ENCODE results near the gene MBOAT7.
"Not testable (repeated sequence)": the region's sequence is repeated elsewhere in the genome, so short reads cannot be mapped to it uniquely, and the experiment has no call there.

Gene MBOAT7, protein sequence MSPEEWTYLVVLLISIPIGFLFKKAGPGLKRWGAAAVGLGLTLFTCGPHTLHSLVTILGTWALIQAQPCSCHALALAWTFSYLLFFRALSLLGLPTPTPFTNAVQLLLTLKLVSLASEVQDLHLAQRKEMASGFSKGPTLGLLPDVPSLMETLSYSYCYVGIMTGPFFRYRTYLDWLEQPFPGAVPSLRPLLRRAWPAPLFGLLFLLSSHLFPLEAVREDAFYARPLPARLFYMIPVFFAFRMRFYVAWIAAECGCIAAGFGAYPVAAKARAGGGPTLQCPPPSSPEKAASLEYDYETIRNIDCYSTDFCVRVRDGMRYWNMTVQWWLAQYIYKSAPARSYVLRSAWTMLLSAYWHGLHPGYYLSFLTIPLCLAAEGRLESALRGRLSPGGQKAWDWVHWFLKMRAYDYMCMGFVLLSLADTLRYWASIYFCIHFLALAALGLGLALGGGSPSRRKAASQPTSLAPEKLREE

DNA sequence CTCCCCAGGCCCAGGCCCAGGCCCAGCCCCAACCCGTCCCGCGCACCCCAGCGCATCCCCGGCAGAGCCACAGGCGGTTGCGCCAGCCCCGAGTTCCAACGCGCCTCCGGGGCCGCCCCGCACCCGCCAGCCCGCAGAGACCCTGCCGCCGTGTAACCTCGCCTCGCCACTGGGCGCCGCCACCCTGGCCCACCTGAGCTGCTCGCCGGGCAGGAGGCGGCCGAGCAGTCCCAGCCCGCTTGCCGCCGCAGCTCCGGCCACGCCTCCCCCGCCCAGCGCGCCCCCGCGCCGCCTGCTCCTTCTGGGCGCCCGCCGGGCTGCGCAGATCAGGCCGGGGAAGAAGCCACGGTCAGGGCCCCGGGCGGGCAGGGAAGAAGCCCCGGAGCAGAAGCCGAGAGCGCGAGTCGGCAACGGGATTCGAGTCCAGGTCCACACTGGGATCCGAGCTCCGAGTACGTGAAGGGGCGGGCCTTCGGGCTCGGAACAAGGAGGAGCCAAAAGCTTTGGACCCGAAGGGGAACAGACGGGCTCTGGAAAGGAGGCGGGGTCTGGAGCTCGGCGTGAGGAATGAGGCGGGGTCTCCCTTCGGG, at the start of gene MBOAT7:
TSS of gene MBOAT7 (minus strand) at position 436 of the 590 bp plus-strand sequence. CDS start 1,072 bp downstream, outside the sequence.
- DNase-seq (ENCODE audit: low read depth in 3 of 3), result no peak

DNA sequence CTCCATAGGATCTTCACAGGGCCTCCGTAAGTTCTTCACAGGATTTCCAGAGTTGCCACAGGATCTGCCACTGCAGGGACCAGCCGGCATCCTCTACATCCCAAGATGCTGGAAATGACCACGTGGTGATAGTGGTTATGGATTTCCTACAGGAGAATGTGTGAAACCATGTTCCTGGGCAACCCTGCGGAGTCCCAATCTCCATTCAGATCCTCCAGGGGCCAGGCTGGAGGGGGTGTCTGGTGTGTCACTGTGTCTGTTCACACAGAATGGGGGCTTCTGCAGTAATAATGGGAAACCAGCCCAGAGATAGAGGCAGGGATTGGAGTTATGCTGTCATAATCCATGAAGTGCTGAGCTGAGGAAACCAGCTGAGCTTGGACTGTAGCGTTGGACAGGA, 44.6 kb upstream of the MBOAT7 start:
- DNase-seq (ENCODE audit: low read depth in 3 of 3), result no peak

DNA sequence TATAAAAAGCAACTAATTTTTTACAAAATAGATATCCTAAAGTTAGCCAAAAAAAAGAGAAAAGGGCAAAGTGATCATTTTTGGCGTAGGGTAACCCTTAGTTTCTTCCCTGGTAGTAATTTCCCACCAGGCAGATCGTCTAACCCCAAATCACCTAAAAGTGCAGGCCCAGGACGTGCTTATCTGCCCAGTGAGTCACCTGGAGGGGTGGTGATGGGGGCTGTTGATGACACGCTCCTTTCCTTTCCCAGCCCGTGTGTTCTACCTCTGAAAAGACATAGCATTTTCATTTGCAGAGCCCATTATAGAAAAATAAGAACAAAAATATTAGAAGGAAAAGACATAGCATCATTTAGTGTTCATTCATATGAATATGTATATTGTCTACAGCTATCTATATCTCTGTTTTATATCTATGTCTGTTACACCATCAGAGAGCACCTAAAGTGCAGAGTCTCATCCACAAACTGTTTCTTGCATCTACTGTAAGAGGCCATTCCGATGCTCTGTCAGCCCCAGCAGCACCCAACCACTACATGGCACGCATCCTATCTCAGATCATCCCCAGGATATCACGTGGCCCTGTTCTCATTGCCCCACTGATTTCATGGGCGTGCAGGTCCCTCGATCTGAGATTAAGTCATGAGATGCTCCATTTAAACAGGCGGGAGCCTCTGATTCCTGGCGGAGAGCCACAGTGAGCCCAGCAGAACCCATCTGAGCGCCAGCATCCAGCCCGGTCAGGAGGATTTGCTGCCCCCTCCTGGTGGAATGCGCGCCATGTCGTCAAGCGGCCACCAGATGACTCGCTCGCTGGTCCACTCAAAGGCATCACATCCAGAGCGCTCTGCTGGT, 41.9 kb upstream of the MBOAT7 start:
- peak; percentile 75 to 87 (median 81) for DNase-seq (ENCODE audit: low read depth in 3 of 3)

DNA sequence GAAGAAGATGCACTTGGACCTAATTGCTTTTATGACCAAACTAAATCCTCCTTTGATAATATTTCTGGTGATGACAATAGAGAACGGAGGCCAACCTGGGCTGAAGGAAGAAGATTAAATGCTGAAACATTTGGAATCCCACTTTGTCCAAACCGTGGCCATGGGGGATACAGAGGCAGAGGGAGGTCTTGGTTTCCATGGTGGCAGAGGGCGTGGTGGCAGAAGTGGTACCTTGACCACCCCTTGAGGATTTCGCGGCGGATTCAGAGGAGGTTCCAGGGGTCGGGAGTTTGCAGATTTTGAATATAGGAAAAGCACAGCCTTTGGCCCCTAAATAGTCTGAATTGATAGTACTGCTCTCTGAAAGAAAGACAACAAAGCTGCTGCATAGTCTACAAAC, 40.7 kb upstream of the MBOAT7 start:
- no peak for DNase-seq (ENCODE audit: low read depth in 3 of 3)

DNA sequence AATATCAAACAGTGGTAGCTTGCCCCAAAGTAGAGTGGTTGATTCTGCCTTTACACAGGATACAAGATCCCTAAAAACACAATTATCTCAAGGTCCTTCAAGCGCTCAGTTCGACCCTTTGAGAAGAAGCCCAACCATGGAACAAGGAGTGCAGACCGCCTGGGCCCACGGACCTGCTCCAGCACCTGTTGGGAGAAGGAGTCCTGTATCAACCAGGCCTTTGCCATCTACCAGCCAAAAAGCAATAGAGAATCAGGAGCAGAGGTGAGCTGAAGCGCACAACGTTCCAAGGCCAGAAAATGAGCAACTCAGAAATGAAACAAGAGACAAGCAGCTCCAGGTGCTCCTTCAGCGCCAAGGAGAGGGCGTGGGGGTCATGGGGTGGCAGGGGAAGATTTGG, 39.8 kb upstream of the MBOAT7 start:
- no peak for DNase-seq (ENCODE audit: low read depth in 3 of 3)

DNA sequence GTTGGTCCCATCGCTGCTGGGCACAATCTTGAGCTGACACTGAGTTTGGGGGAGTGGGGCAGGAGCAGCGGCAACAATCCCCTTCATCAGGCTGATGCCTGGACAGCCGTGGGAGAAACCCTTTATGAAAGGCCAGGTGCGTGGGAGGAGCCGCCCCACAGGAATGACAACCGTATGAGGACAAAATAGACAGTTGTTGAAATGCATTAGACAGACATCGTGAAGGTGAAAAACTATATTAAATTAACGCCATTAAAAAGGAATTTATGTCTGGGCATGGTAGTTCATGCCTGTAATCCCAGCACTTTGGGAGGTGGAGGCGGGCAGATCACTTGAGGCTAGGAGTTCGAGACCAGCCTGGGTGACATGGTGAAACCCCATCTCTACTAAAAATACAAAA, 35.2 kb upstream of the MBOAT7 start:
- not testable (repeated sequence) for DNase-seq (ENCODE audit: low read depth in 3 of 3)

DNA sequence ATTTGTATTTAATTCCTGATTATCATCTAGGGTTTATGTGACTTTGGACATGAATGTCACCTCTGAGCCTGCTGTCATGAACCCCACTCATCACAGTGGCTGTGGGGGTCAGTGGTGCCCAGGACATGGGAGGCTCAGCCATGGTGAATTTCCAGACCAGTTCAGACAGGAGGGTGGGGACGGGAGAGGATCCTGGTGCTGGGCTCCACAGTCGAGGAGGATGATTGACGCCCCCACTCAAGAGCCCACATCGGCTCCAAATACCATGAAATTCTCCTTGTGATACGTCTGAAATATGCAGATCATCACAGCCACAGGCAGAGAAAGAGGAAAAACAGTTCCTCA, 34.5 kb upstream of the MBOAT7 start:
- not testable (repeated sequence) for DNase-seq (ENCODE audit: low read depth in 3 of 3)

DNA sequence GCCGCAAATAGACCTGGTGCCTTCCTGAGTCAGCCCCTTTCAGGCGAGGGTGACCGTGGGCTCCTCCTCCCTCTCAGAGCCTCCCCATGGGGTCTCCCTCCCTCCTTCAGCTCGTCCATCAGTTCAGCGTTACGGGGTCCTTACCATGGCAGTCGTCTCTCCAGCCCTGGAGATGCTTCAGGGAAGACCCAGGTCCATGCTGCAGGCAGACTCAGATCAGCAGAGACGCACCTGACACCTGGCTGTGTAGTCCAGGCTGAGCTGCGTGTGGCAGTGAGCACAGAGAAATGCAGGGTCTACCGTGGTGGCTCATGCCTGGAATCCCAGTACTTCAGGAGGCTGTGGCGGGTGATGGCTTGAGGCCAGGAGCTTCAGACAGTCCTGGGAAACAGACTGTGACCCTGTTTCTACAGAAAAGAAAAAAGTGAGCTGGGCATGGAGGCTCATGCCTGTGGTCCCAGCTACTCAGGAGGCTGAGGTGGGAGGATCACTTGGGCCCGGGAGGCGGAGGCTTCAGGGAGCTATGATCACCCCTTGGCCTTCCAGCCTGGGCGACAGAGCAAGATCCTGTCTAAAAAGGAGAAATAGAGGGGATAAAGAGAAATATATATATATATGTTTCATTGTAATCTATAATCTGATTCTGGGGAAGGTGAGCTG, 34.0 kb upstream of the MBOAT7 start:
- not testable (repeated sequence) for DNase-seq (ENCODE audit: low read depth in 3 of 3)

DNA sequence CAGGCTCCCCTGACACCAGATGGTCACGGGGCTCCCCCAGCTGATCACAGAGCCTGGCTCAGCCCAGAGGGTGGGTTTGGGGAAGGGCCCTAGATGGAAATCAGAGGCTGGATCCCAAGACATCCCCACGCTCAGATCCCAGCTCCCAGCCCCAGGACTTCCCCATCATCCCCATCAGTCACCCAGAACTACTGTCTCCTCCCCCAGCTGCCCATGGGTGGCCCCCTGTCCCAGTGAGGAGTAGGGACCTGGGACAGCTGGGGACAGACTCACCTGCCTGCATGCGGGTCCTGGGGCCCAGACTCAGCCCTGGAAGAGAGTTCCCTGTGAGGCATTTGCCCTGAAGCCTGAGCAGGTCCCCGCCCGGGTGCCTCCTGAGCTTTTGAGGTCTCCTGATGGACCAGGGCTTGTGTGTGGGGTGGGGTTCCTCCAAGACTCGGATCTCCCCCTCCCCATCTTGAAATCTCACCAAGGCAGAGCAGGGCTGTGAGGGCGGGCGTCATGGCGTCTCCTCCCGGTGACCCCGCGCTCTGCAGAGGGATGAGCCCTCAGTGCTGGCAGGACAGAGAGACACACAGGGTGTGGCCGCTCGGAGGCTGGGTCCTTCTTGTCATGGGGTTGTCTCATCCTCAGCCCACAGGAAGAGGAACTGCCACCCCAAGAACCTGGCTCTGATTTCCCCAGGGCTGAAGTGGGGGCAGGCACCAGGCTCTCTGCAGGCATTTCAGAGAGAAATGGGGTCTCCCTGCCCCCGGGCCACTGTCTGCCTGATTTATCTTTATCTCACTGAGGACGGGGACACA, 33.3 kb upstream of the MBOAT7 start, which contains the start of gene LILRB3:
TSS of gene LILRB3 (minus strand) at position 534 of the 803 bp plus-strand sequence. CDS start at position 503, 31 bp downstream.
- not testable (repeated sequence) for DNase-seq (ENCODE audit: low read depth in 3 of 3)

DNA sequence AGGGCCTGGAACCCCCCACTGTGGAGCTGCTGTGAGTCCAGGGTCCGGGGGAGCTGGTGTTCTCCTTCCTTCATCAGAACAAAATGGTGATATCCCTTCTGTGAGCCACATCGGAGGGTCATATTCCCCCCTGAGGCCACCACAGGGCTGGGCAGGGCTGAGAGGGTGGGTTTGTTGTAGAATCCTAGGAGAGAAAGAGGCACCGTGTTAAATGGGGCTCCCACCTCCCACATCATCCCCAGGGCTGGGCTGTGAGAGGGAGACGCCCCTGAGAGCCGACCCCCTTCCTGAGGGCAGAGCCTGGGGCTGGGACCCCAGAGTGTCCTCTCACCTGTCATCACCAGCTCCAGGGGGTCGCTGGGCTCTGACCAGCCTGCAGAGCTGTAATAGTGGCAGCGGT, 32.6 kb upstream of the MBOAT7 start:
- DNase-seq (ENCODE audit: low read depth in 3 of 3), result not testable (repeated sequence)

DNA sequence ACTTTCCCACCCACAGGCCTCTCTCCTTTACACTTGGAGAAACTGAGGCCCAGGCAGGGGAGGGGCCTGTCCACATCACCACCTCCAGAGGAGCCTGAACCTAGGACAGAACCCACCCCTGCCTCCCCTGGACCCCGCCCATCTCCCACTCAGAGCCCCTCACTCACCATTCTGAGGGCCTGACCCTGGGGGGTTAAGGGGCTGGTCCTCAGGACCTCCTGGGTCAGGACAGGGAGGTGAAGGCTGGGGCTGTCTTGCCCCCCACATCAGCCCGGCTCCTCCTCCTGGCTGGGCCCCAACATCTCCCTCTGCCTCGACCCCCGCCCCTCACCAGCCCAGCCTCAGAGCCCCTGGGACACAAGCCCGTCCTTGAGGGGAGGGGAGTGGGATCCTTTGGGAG, 30.3 kb upstream of the MBOAT7 start:
- not testable (repeated sequence) for DNase-seq (ENCODE audit: low read depth in 3 of 3)

DNA sequence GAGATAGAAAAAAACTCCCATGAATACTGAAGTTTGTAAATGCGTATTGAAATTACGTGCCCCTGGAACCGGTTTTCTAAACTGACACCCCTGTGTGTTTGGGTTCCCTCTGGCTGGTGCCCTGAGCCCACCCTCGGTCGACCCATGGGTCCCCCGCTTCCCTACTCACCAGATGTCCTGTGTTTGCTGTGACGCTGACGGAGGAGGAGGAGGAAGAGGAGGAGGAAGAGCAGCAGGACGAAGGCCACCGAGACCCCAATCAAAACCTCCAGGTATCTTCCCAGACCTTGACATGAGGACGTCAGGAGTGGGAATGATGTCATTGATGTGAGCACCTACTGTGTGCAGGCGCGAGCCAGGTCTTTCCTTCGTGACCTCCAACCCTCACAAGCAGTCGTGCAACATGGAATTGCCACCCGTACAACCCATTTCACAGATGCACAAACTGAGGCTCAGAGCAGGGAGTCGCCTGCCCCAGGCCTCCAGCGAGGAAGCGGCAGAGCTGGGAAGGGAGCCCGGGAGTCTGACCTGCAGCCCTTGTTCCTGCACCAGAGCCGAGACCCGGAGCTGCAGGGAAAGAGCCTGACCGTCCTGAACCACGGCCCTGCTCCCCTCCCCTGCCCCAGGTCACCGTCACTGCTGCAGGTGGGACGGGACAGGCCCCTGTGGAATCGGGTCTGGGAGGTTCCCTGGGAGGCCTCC, 29.7 kb upstream of the MBOAT7 start:
- no peak for DNase-seq (ENCODE audit: low read depth in 3 of 3)

DNA sequence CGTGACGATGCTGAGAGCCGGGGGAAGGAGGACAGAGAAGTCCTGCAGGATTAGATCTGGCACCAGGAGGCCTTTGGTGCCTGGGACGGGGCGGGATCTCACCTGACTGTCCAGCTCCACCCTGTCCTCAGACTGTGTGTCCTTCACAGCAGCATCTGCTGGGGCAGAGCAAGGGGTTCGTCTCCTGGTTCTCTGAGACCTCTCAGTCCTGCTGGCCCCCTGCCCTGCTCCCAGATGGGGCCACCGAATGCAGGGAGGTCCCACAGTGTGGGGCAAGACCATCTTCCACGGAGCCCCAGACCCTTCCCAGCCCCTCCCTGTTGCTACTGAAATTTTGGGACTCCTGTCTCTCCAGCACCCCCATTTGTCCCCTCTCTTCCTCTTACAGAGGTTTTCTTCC, 28.9 kb upstream of the MBOAT7 start:
- no peak for DNase-seq (ENCODE audit: low read depth in 3 of 3)

DNA sequence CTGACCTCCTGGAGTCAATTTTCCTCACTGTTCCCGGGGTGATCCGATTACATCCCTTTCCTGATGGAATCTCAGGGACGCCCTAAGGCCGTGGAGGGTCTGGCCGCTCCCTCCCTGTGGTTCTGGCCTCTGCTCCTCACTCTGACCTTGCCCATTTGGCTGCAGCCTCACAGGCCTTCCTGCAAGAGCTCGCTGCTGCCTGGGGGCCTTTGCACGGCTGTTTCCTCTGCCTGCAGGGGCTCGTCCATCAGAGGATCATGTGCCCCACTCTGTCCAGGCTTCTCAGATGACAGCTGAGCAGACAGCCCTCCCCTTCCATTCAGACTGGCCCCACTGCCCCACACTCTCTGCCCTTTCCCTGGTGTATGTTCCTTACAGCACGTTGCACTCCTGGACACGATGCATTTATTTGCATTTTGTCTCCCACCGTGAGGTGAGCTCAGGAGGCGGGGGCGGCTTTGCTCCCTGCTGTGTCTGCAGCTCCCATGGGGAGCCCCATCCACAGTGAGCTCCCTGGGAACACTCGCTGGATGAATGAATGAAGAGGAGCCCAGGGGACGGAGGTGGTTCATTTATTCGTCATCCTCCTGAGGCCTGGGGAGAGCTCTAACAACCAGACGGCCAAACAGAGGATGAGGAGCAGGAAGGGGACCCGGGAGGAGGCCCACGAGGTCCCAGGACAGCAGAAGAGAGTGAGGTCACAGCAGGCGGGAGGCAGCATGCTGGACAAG, 28.3 kb upstream of the MBOAT7 start:
- DNase-seq (ENCODE audit: low read depth in 3 of 3), result not testable (repeated sequence)

DNA sequence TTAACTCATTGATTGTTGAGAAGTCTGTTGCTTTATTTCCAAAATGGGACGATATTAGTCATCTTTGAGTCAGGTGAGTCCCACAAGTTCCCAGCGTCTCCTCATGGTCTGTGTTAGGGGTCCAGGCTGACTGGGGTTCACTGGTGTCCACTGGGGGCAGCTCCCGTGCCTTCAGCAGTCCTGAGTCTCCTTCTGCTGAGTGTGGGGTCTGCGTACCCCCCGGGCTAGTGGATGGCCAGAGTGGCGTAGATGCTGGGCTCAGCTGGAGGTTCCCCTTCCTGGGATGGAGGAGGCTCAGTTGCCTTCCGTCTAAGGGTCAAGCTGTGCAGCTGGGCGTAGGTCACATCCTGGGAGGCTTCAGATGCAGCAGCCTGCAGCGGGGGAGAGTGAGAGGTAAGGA, 27.5 kb upstream of the MBOAT7 start:
- no peak for DNase-seq (ENCODE audit: low read depth in 3 of 3)

DNA sequence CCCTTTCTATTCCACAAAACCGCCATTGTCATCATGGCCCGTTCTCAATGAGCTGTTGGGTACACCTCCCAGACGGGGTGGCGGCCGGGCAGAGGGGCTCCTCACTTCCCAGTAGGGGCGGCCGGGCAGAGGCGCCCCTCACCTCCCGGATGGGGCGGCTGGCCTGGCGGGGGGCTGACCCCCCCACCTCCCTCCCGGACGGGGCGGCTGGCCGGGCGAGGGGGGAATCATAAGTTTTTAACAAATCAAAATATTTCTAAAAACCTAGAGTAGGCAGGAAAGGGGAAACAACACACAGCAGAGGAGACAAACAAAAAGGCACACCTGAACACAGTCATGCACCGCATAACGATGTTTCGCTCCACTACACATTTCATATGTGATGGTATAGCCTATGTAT, 25.4 kb upstream of the MBOAT7 start:
- DNase-seq (ENCODE audit: low read depth in 3 of 3), result not testable (repeated sequence)

DNA sequence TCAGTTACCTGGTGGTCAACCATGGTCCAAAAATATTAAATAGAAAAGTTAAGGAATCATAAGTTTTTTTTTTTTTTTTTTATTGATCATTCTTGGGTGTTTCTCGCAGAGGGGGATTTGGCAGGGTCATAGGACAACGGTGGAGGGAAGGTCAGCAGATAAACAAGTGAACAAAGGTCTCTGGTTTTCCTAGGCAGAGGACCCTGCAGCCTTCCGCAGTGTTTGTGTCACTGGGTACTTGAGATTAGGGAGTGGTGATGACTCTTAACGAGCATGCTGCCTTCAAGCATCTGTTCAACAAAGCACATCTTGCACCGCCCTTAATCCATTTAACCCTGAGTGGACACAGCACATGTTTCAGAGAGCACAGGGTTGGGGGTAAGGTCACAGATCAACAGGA, 24.8 kb upstream of the MBOAT7 start:
- DNase-seq (ENCODE audit: low read depth in 3 of 3), result not testable (repeated sequence)

DNA sequence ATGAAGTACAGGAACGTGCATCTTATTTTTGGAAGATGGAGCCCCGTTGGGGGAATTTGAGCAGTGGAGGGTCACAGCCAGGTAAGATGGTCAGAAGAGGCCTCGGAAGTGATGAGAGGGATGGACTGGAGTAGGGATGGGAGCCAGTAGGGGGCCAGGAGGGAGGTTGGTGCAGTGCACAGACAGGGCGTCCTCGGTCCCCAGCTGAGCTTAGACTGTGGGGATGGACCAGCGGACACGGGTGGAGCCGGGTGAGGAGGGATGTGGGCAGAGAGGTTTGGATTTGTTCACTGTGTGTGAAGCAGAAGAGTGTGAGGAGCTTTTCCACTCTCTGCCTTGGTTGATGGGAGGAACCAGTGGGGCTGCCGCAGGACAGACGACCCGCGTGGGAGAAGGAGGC, 21.9 kb upstream of the MBOAT7 start:
- DNase-seq (ENCODE audit: low read depth in 3 of 3), result no peak

DNA sequence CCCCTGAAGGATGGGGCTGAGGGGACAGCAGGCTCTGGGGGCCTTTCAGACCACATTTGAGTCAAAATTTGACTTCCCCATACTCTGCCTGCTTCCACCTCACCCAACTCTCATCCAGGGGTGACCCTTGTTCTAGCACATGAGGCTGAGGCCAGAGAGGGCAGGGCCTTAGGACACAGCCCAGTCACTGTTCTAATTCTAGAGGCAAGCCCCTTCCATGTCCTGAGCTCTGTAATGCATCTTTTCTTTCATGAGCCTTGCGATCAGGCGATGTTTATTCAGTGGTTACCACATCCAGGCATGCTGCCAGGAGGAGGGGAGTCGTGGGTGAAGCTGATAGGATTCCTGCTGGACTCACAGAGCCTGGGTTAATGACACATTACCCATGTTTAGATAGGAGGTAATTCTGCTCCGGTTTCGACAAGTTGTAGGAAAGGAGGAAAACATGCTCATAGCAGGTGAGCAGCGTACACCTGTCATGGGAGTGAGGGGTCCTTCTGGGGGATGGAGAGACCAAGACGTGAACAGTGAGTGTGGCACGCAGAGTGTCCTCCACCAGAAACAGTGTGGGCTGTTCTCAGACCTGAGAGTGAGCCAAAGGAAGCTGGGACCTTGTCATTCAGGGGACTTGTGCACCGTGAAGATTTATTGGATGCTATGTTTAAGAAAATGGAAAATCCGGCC, 20.6 kb upstream of the MBOAT7 start:
- DNase-seq (ENCODE audit: low read depth in 3 of 3), result no peak

Measured in stimulated activated CD4-positive, alpha-beta T cell treated with anti-CD3 and anti-CD28 coated beads, TNF-alpha, amount 100 ng/mL, for 24 hours (primary cell).